ENCODE measurements around the gene GGN. TPM values are rescaled to one million over a fixed set of nuclear protein-coding genes. Genes with fewer than 3 reads are reported as not detected.
"Not testable (repeated sequence)": the region's sequence is repeated elsewhere in the genome, so short reads cannot be mapped to it uniquely, and the experiment has no call there.

The GGN gene
- total RNA-seq, 1 donor from 2014 or later = 0.64 TPM

GRCh38 chr19:38367041-38367440 is 20.8 kb downstream of the GGN start:
- no peak for DNase-seq (ENCODE audit: extremely low read depth, low read depth, low spot score)

- DNase-seq (ENCODE audit: extremely low read depth, low read depth, low spot score) = not testable (repeated sequence)
Observed at GRCh38 chr19:38362946-38363688, 24.7 kb downstream of the GGN start.

GRCh38 chr19:38362076-38362945 is 25.5 kb downstream of the GGN start:
- no peak for DNase-seq (ENCODE audit: extremely low read depth, low read depth, low spot score)

GRCh38 chr19:38361633-38362075 is 26.2 kb downstream of the GGN start:
- no peak for DNase-seq (ENCODE audit: extremely low read depth, low read depth, low spot score)

- no peak for DNase-seq (ENCODE audit: extremely low read depth, low read depth, low spot score)
Observed at GRCh38 chr19:38360839-38361631, 26.8 kb downstream of the GGN start.

GRCh38 chr19:38360351-38360750 is 27.5 kb downstream of the GGN start:
- DNase-seq (ENCODE audit: extremely low read depth, low read depth, low spot score) = no peak

GRCh38 chr19:38359242-38360021 is 28.4 kb downstream of the GGN start:
- no peak for DNase-seq (ENCODE audit: extremely low read depth, low read depth, low spot score)

- no peak for DNase-seq (ENCODE audit: extremely low read depth, low read depth, low spot score)
Observed at GRCh38 chr19:38358071-38358470, 29.8 kb downstream of the GGN start.

- DNase-seq (ENCODE audit: extremely low read depth, low read depth, low spot score) = no peak
Observed at GRCh38 chr19:38355728-38356725, 31.8 kb downstream of the GGN start.

- DNase-seq (ENCODE audit: extremely low read depth, low read depth, low spot score) = no peak
Observed at GRCh38 chr19:38352611-38353010, 35.2 kb downstream of the GGN start.

- DNase-seq (ENCODE audit: extremely low read depth, low read depth, low spot score) = no peak
Observed at GRCh38 chr19:38351865-38352395, 35.9 kb downstream of the GGN start.

GRCh38 chr19:38350883-38351282 is 37.0 kb downstream of the GGN start:
- no peak for DNase-seq (ENCODE audit: extremely low read depth, low read depth, low spot score)

- no peak for DNase-seq (ENCODE audit: extremely low read depth, low read depth, low spot score)
Observed at GRCh38 chr19:38346837-38347236, 41.0 kb downstream of the GGN start.

- no peak for DNase-seq (ENCODE audit: extremely low read depth, low read depth, low spot score)
Observed at GRCh38 chr19:38340927-38341326, 46.9 kb downstream of the GGN start.

GRCh38 chr19:38339011-38339410 is 48.8 kb downstream of the GGN start:
- DNase-seq (ENCODE audit: extremely low read depth, low read depth, low spot score) = not testable (repeated sequence)

GRCh38 chr19:38337360-38337653 is 50.5 kb downstream of the GGN start:
- no peak for DNase-seq (ENCODE audit: extremely low read depth, low read depth, low spot score)

GRCh38 chr19:38336638-38337359 is 51.0 kb downstream of the GGN start:
- peak; percentile 51 for DNase-seq (ENCODE audit: extremely low read depth, low read depth, low spot score)

- peak; percentile 44 for DNase-seq (ENCODE audit: extremely low read depth, low read depth, low spot score)
Observed at GRCh38 chr19:38335949-38336637, 51.7 kb downstream of the GGN start.
